C4-2B (cell line): Measurements from ENCODE around the gene PDCL3.

Source experiments
- ZFX ChIP-seq: fragments of 450-650 bp; IDR thresholded peaks from 2 replicates; pipeline ENCODE4 v1.6.1; 2017
- TF ChIP-seq, protein P1 (sequence below): fragments of 450-650 bp; conservative IDR thresholded peaks from 2 replicates; pipeline ENCODE4 v1.5.1; 2017; ENCODE audit warnings: mild to moderate bottlenecking

- TF ChIP-seq, protein P1, sequence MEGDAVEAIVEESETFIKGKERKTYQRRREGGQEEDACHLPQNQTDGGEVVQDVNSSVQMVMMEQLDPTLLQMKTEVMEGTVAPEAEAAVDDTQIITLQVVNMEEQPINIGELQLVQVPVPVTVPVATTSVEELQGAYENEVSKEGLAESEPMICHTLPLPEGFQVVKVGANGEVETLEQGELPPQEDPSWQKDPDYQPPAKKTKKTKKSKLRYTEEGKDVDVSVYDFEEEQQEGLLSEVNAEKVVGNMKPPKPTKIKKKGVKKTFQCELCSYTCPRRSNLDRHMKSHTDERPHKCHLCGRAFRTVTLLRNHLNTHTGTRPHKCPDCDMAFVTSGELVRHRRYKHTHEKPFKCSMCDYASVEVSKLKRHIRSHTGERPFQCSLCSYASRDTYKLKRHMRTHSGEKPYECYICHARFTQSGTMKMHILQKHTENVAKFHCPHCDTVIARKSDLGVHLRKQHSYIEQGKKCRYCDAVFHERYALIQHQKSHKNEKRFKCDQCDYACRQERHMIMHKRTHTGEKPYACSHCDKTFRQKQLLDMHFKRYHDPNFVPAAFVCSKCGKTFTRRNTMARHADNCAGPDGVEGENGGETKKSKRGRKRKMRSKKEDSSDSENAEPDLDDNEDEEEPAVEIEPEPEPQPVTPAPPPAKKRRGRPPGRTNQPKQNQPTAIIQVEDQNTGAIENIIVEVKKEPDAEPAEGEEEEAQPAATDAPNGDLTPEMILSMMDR, result no peak
- TF ChIP-seq ZFX, result no peak
These were observed 15.0 kb downstream of the PDCL3 start for GRCh38 chr2:100577777-100578176.
